GM23338 (cell line): ENCODE measurements around the gene NEK7. TPM values are rescaled to one million over a fixed set of nuclear protein-coding genes. Genes with fewer than 3 reads are reported as not detected.

Experiments
- ATAC-seq: fragments of 200-7000 bp; cut with Tn5 transposase; 3 replicates; pipeline ENCODE4 v1.9.1; 2020
- DNase-seq: peaks from one replicate; pipeline ENCODE4 v3.0.0-alpha.2; 2015; ENCODE audit warnings: low spot score
- H2AFZ ChIP-seq: fragments of 200-600 bp; sonication (generic); 2 replicates; pipeline ENCODE4 v1.8.0; 2016; ENCODE audit warnings: antibody characterized with exemption, mild to moderate bottlenecking, moderate library complexity
- H3F3A ChIP-seq: fragments of 200-600 bp; sonication (generic); replicated peaks from 2 replicates; pipeline ENCODE4 v1.8.0; 2017; ENCODE audit warnings: antibody characterized with exemption, mixed run types, low read depth
- H3K27ac ChIP-seq: fragments of 200-600 bp; sonication (generic); 2 replicates; pipeline ENCODE4 v1.6.1; 2016; ENCODE audit warnings: low read depth
- H3K27me3 ChIP-seq: fragments of 200-600 bp; sonication (generic); 2 replicates; pipeline ENCODE4 v1.8.0; 2016; ENCODE audit warnings: mild to moderate bottlenecking, mixed run types, moderate library complexity; ENCODE audit not compliant: insufficient read depth
- H3K36me3 ChIP-seq: fragments of 200-600 bp; sonication (generic); 2 replicates; pipeline ENCODE4 v1.8.0; 2016; ENCODE audit warnings: mild to moderate bottlenecking; ENCODE audit not compliant: insufficient read depth
- H3K4me1 ChIP-seq: fragments of 200-600 bp; sonication (generic); 2 replicates; pipeline ENCODE4 v1.8.0; 2016; ENCODE audit warnings: mild to moderate bottlenecking, moderate library complexity; ENCODE audit not compliant: insufficient read depth
- H3K4me2 ChIP-seq: fragments of 200-600 bp; sonication (generic); 2 replicates; pipeline ENCODE4 v1.7.1; 2017; ENCODE audit warnings: mixed run types
- H3K4me3 ChIP-seq: fragments of 200-600 bp; sonication (generic); 2 replicates; pipeline ENCODE4 v1.6.1; 2016; ENCODE audit warnings: mixed run types
- H3K79me2 ChIP-seq: fragments of 200-600 bp; sonication (generic); replicated peaks from 2 replicates; pipeline ENCODE4 v1.8.0; 2017; ENCODE audit warnings: mild to moderate bottlenecking; ENCODE audit not compliant: insufficient read depth
- H3K9me2 ChIP-seq: fragments of 200-600 bp; sonication (generic); 2 replicates; pipeline ENCODE4 v1.8.0; 2017; ENCODE audit not compliant: insufficient read depth
- H4K20me1 ChIP-seq: fragments of 200-600 bp; sonication (generic); replicated peaks from 2 replicates; pipeline ENCODE4 v1.8.0; 2017; ENCODE audit warnings: mild to moderate bottlenecking; ENCODE audit not compliant: insufficient read depth
- H3K27ac Mint-ChIP-seq: 2 replicates; pipeline ENCODE4 v1.8.0; 2020; ENCODE audit warnings: inconsistent platforms, mild to moderate bottlenecking, moderate library complexity, mixed read lengths
- H3K27me3 Mint-ChIP-seq: 3 replicates; pipeline ENCODE4 v1.8.0; 2022; ENCODE audit warnings: low read depth, mild to moderate bottlenecking, moderate library complexity, mixed read lengths, inconsistent platforms; ENCODE audit not compliant: insufficient read depth, poor library complexity
- H3K36me3 Mint-ChIP-seq: 3 replicates; pipeline ENCODE4 v1.8.0; 2021; ENCODE audit warnings: low read depth, mild to moderate bottlenecking, inconsistent platforms, moderate library complexity, mixed read lengths
- H3K4me1 Mint-ChIP-seq: 3 replicates; pipeline ENCODE4 v1.8.0; 2020; ENCODE audit warnings: mild to moderate bottlenecking, inconsistent platforms, mixed read lengths
- H3K4me3 Mint-ChIP-seq: 3 replicates; pipeline ENCODE4 v1.8.0; 2021; ENCODE audit warnings: moderate library complexity, mild to moderate bottlenecking, inconsistent platforms, mixed read lengths
- H3K9me3 Mint-ChIP-seq: 3 replicates; pipeline ENCODE4 v1.8.0; 2020; ENCODE audit warnings: moderate library complexity, mild to moderate bottlenecking, inconsistent platforms, mixed read lengths
- CREB1 ChIP-seq: fragments of 250-450 bp; sonication (Bioruptor Pico); IDR thresholded peaks from 2 replicates; pipeline ENCODE4 v1.5.0; 2020; ENCODE audit warnings: low read depth, mild to moderate bottlenecking, moderate library complexity
- CTCF ChIP-seq, 2 experiments: fragments of 200-600 bp in 1 of 2; sonication (generic) in 1 of 2; conservative IDR thresholded peaks; 2 replicates each; pipeline versions ENCODE4 v1.5.1 to v1.6.1; 2016 to 2017; ENCODE audit warnings: antibody characterized with exemption in 2 of 2, low read depth in 2 of 2, mild to moderate bottlenecking in 2 of 2, moderate library complexity in 1 of 2
- ETS1 ChIP-seq: IDR thresholded peaks from 2 replicates; pipeline ENCODE4 v1.6.1; 2016; ENCODE audit warnings: antibody characterized with exemption
- EZH2 ChIP-seq: fragments of 200-600 bp; sonication (generic); IDR thresholded peaks from one replicate; pipeline ENCODE4 v1.8.0; 2017; ENCODE audit warnings: antibody characterized with exemption, mild to moderate bottlenecking, low read depth; ENCODE audit not compliant: unreplicated experiment
- EZH2phosphoT487 ChIP-seq: fragments of 200-600 bp; sonication (generic); IDR thresholded peaks from one replicate; pipeline ENCODE4 v1.8.1; 2018; ENCODE audit warnings: antibody characterized with exemption; ENCODE audit not compliant: unreplicated experiment
- JUNB ChIP-seq: IDR thresholded peaks from one replicate; pipeline ENCODE4 v1.6.1; 2016; ENCODE audit warnings: antibody characterized with exemption; ENCODE audit not compliant: unreplicated experiment
- NANOG ChIP-seq: IDR thresholded peaks from 2 replicates; pipeline ENCODE4 v1.6.1; 2016; ENCODE audit warnings: antibody characterized with exemption, borderline replicate concordance
- POLR2AphosphoS5 ChIP-seq: IDR thresholded peaks from 2 replicates; pipeline ENCODE4 v1.6.1; 2016; ENCODE audit warnings: antibody characterized with exemption, low read depth
- REST ChIP-seq: IDR thresholded peaks from one replicate; pipeline ENCODE4 v1.6.1; 2018; ENCODE audit warnings: antibody characterized with exemption; ENCODE audit not compliant: unreplicated experiment
- STAT1 ChIP-seq: IDR thresholded peaks from one replicate; pipeline ENCODE4 v1.6.1; 2016; ENCODE audit warnings: antibody characterized with exemption; ENCODE audit not compliant: unreplicated experiment
- ZNF114 ChIP-seq: fragments of 250-450 bp; sonication (Bioruptor Pico); IDR thresholded peaks from 2 replicates; pipeline ENCODE4 v1.5.0; 2020; ENCODE audit warnings: mild to moderate bottlenecking, moderate library complexity
- ZNF331 ChIP-seq: fragments of 250-450 bp; sonication (Bioruptor Pico); IDR thresholded peaks from 2 replicates; pipeline ENCODE4 v1.5.0; 2020; ENCODE audit warnings: low read depth, mild to moderate bottlenecking, moderate library complexity
- ZNF462 ChIP-seq: fragments of 250-450 bp; sonication (Bioruptor Pico); IDR thresholded peaks from 2 replicates; pipeline ENCODE4 v1.5.0; 2020; ENCODE audit warnings: mild to moderate bottlenecking, moderate library complexity
- polyA plus RNA-seq: library from polyadenylated mRNA; unstranded; fragments of >200 nt; fragmentation: Nextera tagmentation; extraction: Ambion mirVana; gene quantifications from 2 replicates; pipeline ENCODE4 v1.2.1, GENCODE V29; 2016
- total RNA-seq: library from RNA; depleted of rRNA; stranded (reverse); fragments of >200 nt; shearing (Covaris generic); gene quantifications from 2 replicates; pipeline ENCODE4 v1.2.3, GENCODE V29; 2014

Gene NEK7
- total and polyA plus RNA-seq, 2 experiments from 2014 or later, result 4.8 to 15.3 TPM

- Histone ChIP-seq H3K4me2 (no peak overlapping the region), H3K4me1 (peaks cover 28% of the 10 kb centered on the region), H2AFZ (no peak overlapping the region), H3K4me3 (no peak overlapping the region), H3K27me3 (no peaks in the 10 kb centered on the region), H4K20me1 (no peaks in the 10 kb centered on the region), H3K9me2 (no peaks in the 10 kb centered on the region; the same call in 1 of the 2 replicates), H3K36me3 (no peaks in the 10 kb centered on the region), H3F3A (no peaks in the 10 kb centered on the region), H3K27ac (no peak overlapping the region), H3K79me2 (no peaks in the 10 kb centered on the region)
- ATAC-seq, result no peak
- Mint-ChIP-seq H3K27me3 (no peaks in the 10 kb centered on the region), H3K36me3 (0 out of 3 replicates have a peak, but pooled peaks cover 1% of the 10 kb centered on the region), H3K27ac (no peak overlapping the region), H3K4me3 (no peak overlapping the region), H3K4me1 (peaks cover 32% of the 10 kb centered on the region), H3K9me3 (no peaks in the 10 kb centered on the region; the same call in 2 of the 3 replicates)
- DNase-seq, result no peak
- TF ChIP-seq EZH2phosphoT487, result no peak
- TF ChIP-seq ETS1, result no peak
- TF ChIP-seq NANOG, result no peak
- no peak for TF ChIP-seq STAT1
- no peak for TF ChIP-seq ZNF114 (CRISPR knock-in tag)
- no peak for TF ChIP-seq ZNF331
- TF ChIP-seq ZNF462 (CRISPR knock-in tag), result no peak
- TF ChIP-seq CTCF (conservative IDR thresholded peaks at IDR 0.05; ENCODE audit: low read depth in 2 of 2), result no peak
- no peak for TF ChIP-seq POLR2AphosphoS5
- no peak for TF ChIP-seq JUNB
- no peak for TF ChIP-seq CREB1 (CRISPR knock-in tag)
- TF ChIP-seq EZH2, result no peak
- no peak for TF ChIP-seq REST
Measured at GRCh38 chr1:198320759-198321158, 164.0 kb downstream of the NEK7 start.
